HTR-8/SVneo (cell line): ENCODE results near the gene CSNK1G1.
"Not testable (repeated sequence)": the region's sequence is repeated elsewhere in the genome, so short reads cannot be mapped to it uniquely, and the experiment has no call there.

ENCODE experiments used
- DNase-seq: peaks from one replicate; pipeline ENCODE4 v3.0.0; 2011; ENCODE audit warnings: low spot score, mixed read lengths; ENCODE audit not compliant: insufficient read length
- FAIRE-seq: peaks from 2 replicates; lab custom pipeline; 2011; peaks lifted over from hg19 to GRCh38; lab: Jason Lieb, UNC

Gene CSNK1G1

DNA sequence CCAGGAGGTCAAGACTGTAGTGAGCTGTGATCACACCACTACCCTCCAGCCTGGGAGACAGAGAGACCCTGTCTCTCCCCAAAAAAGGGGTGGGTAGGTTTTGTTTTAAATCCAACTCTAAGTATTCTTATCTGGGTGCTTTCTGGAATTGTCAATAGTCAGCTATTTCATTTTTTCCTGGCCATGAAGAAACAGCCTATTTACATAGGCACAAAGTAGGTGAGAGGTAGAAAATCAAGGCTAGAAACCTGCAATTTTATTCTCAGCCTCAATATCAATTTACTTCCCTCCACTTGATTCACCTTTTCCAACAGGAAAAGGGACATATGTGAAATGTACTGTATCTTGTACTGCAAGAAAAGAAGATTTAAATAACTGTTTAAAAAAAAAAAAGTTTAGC is 45.9 kb downstream of the CSNK1G1 start:
- FAIRE-seq (no peak), DNase-seq (no peak)

DNA sequence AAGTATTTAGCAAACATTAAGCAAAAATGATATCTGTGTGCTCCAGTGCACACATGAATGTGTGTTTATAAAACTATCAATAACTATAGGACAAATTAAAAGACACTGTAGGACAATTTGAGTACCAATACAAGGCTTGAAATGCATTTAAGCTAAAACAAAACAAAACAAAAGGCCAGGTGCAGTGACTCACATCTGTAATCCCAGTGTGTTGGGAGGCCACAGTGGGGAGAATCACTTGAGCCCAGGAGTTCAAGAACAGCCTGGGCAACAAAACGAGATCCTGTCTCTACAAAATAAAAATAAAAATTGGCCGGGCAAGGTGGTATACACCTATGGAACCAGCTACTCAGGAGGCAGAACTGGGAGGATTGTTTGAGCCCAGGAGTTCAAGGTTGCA is 50.7 kb downstream of the CSNK1G1 start:
- FAIRE-seq (no peak), DNase-seq (no peak)

DNA sequence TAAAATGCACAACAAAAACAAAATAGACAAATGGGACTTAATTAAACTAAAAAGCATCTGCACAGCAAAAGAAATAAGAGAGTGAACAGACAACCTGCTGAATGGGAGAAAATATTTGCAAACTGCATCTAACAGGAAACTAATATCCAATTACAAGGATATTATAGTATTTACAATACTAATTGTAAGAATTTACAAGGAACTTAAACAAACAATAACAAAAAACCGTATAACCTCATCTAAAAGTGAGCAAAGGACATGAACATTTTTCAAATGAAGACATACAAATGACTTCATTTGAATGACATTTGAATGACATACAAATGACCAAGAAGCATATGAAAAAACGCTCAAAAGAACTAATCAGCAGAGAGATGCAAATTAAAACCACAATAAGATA is 66.4 kb downstream of the CSNK1G1 start:
- no peak for DNase-seq
- FAIRE-seq = no peak

DNA sequence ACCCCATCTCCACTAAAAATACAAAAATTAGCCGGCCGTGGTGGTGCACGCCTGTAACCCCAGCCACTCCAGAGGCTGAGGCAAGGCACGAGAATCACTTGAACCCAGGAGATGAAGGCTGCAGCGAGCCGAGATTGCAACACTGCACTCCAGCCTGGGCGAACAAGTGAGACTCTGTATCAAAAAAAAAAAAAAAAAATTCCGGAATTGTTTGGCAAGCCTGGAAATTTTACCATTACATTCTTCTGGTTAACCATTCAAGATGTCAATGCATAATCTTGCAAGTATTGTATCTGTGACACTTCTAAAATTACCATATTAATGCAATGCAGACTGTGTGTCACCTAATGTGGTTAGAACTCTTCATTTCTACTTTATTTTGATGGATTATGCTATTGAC is 67.0 kb downstream of the CSNK1G1 start:
- FAIRE-seq (no peak), DNase-seq (no peak)

GRCh38 chr15:64288577-64288976 is 67.4 kb downstream of the CSNK1G1 start:
- FAIRE-seq (no peak), DNase-seq (no peak)

DNA sequence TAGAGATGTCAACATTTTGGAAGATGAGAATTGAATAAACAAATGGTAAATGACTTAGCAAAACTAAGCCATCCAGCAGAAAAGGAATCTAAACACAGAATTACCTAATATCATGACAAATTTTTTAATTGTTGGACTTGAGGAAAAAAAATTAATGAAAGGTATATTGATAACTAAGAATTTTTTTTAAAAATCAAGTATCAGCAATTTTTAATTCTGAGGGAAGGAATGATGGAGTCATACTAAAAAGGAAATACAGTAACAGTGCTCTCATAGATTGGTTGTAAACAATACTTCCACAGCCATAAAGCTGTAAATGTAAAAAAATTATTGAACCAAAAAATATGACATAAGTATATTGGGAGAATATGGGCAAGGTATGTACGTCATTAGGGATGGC is 68.0 kb downstream of the CSNK1G1 start:
- FAIRE-seq (no peak), DNase-seq (no peak)

- DNase-seq = no peak
- no peak for FAIRE-seq
Observed at GRCh38 chr15:64286473-64286872, 69.5 kb downstream of the CSNK1G1 start.

DNA sequence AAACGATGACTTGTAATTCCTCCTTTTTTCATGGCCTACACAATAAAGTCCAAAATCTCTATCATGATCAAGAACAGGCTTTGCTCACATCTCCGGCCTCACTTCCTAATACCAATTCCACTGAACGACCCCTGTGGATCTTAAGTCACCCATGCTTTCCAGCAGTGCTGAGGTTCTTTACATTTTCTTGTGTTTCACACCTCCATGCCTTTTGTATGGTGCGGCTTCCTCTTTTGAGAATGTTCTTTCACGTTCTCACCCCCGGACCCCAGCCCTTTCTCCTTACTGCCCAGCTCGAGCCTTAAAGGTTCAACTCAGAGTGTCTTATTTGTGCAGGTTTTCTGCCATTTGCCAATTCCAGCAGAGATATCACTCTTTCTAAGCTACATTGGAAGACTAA is 70.1 kb downstream of the CSNK1G1 start:
- DNase-seq = no peak
- FAIRE-seq = no peak

GRCh38 chr15:64285150-64285549 is 70.8 kb downstream of the CSNK1G1 start:
- no peak for FAIRE-seq
- no peak for DNase-seq

DNA sequence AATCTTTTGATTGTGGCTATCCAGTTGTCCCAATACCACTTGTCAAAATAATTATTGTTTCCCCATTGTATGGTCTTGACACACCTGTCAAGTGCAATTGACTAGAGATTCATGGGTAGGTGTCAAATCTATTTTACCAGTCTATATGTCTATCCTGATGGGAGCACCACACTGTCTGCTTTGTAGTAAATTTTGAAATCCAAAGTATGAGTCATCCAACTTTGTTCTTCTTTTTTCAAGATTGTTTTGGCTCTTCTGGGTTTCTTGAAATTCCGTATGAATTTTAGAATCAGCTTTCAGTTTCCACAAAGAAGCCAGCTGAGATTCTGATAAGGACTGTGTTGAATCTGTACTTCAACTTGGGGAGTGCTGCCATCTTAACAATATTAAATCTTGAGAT is 71.9 kb downstream of the CSNK1G1 start:
- DNase-seq (no peak), FAIRE-seq (no peak)

DNA sequence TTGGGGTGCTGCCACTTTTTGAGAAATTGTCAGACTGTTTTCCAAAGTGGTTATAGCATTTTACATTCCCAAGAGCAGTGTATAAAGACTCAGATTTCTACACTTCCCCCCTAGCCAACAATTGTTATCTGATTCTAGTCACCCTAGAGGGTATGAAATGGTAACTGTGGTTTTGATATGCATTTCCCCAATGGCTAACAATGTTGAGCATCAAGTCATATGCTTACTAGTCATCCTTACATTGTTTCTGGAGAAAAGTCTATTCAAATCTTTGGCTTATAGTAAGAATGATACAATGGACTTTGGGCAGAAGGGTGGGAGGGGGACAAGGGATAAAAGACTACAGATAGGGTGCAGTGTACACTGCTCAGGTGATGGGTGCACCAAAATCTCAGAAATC is 73.3 kb downstream of the CSNK1G1 start:
- DNase-seq = no peak
- FAIRE-seq = no peak

GRCh38 chr15:64279131-64279530 is 76.8 kb downstream of the CSNK1G1 start:
- FAIRE-seq = no peak
- DNase-seq = no peak

- no peak for FAIRE-seq
Observed at GRCh38 chr15:64275934-64276333, 80.0 kb downstream of the CSNK1G1 start.

GRCh38 chr15:64274341-64274950 is 81.5 kb downstream of the CSNK1G1 start:
- FAIRE-seq = no peak
- no peak for DNase-seq

More at GRCh38 chr15:64275934-64276333, 80.0 kb downstream of the CSNK1G1 start:
- DNase-seq = no peak

DNA sequence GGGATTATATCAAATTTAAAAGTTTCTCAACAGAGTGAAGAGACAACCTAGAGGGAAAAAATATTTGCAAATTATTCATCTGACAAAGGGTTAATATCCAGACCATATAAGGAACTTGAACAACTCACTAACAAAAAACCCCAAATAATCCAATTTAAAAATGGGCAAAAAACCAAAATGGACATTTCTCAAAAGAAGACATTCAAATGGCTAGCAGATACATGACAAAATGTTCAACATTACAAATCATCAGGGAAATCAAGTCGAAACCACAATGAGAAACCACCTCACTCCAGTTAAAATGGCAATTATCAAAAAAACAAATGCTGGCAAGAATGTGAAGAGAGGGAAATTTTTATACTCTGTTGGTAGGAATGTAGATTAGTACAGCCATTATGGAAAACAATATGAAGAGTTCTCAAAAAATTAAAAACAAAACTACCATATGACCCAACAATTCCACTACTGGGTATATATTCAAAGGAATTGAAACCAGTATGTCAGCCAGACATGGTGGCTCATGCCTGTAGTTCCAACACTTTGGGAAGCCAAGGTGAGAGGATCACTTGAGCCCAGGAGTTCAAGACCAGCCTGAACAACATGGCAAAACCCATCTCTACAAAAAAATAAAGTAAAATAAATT is 88.5 kb downstream of the CSNK1G1 start:
- DNase-seq = no peak
- no peak for FAIRE-seq

DNA sequence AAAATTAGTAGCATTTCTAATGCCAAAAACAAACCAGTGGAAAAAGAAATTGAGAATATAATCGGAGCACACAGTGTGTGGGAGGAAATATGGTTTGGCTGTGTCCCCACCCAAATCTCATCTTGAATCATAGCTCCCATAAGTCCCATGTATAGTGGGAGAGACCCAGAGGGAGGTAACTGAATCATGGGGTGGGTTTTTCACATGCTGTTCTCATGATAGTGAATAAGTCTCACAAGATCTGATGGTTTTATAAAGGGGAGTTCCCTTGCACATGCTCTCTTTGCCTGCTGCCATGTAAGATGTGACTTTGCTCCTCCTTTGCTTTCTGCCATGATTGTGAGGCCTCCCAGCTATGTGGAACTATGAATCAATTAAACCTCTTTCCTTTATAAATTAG is 90.8 kb downstream of the CSNK1G1 start:
- DNase-seq, FAIRE-seq: not testable (repeated sequence)

DNA sequence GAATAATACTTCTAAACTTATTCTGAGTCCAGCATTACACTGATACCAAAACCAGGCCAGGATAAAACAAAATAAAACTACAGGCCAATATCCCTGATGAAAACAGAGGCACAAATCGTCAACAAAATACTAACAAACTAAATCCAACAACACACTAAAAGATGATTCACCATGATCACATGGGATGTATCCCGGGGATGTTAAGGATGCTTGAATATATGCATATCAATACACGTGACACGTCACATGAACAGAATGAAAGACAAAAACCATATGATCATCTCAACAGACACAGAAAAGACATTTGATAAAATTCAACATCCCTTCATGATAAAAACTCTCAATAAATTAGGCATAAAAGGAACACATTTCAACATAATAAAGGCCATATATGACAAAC is 91.5 kb downstream of the CSNK1G1 start:
- FAIRE-seq (no peak), DNase-seq (no peak)

DNA sequence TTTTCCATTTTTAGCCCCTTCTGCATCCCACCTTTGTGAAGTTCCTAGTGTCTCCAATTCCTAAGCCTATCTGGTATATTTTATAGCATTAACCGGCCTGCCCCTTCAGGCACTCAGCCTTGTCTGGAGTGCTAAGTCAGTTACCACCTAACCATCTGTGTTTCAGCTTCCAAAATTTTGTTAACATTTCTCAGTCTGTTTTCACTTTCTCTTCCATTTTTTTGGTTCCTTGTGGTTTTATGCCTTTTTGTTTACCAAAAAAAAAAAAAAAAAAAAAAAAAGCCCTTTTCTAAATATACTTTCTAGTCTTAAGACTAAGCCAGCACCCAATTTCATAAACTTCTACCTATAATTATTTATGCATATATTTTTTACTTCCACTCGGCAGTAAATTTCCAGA is 92.4 kb downstream of the CSNK1G1 start:
- DNase-seq = no peak

GRCh38 chr15:64256051-64256450 is 99.9 kb downstream of the CSNK1G1 start:
- DNase-seq = no peak
- FAIRE-seq = no peak

More for the DNA sequence above, 92.4 kb downstream of the CSNK1G1 start:
- FAIRE-seq = no peak

DNA sequence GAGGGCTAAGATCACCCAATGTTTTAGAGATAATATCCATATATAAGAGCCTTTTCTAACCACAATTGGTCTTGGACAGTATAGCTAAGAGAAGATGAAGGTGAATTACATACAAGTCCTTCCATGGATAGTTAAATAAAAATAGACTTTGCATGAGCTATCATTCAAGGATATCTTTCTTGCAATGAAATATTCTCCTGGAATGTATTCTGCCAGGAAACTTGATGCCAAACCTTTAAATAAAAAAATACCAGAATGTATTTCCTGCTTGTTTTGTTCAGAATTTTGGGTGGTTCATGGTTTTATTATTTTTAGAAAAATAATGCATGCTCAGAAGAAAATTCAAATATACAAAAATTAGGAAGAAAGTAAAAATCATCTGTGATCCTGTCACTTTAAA is 104.3 kb downstream of the CSNK1G1 start:
- no peak for DNase-seq
- no peak for FAIRE-seq

DNA sequence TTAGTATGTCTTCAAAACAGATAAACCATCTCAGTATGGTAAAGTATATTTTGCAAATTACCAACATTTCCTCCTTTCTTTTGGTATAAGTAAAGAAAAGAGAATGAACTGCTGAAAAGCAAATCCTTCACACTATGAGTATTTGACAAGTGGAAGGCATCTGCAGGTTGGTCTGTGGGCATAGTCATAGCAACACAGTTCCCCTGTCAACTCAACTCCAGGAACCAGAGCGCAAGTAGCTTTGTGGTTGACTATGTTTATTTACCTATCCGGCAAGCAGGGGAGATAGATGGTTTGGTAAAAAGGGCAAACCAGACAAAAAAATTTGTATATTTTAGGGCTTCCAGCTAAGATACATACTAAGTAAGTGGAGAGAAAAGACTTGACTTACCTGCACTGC is 104.9 kb downstream of the CSNK1G1 start:
- DNase-seq (no peak), FAIRE-seq (no peak)

- DNase-seq (no peak), FAIRE-seq (no peak)
Observed at GRCh38 chr15:64249883-64250575, 105.9 kb downstream of the CSNK1G1 start.
